Muscle of leg (tissue), 11 donors: Measurements from ENCODE around the gene ZNF83. TPM values are rescaled to one million over a fixed set of nuclear protein-coding genes. Genes with fewer than 3 reads are reported as not detected.
A peak's percentile ranks its signal among the peaks of the same experiment; 100 is the strongest.
"Not testable (repeated sequence)": the region's sequence is repeated elsewhere in the genome, so short reads cannot be mapped to it uniquely, and the experiment has no call there.

ENCODE experiments used
- DNase-seq: peaks from one replicate; pipeline ENCODE4 v3.0.0; 2013
- H3K27ac ChIP-seq: one replicate; pipeline ENCODE4 v1.5.1; 2013; ENCODE audit warnings: mild to moderate bottlenecking, low read length, control low read depth
- H3K27me3 ChIP-seq: one replicate; pipeline ENCODE4 v1.6.1; 2013; ENCODE audit warnings: low read length; ENCODE audit not compliant: control insufficient read depth, insufficient read depth
- H3K36me3 ChIP-seq: one replicate; pipeline ENCODE4 v1.6.1; 2013; ENCODE audit warnings: low read length; ENCODE audit not compliant: control insufficient read depth, insufficient read depth
- H3K4me1 ChIP-seq: one replicate; pipeline ENCODE4 v1.6.1; 2013; ENCODE audit warnings: low read length; ENCODE audit not compliant: control insufficient read depth, insufficient read depth
- H3K4me3 ChIP-seq: one replicate; pipeline ENCODE4 v1.5.1; 2013; ENCODE audit warnings: low read length, control low read depth
- H3K9me3 ChIP-seq: replicated peaks from 2 replicates; pipeline ENCODE4 v1.6.1; 2013; ENCODE audit warnings: low read depth, low read length; ENCODE audit not compliant: control insufficient read depth
- WGBS: methylation state at CpG from one replicate; pipeline ENCODE4 v1.1.5; 2013; ENCODE audit warnings: missing lambda C conversion rate; ENCODE audit not compliant: insufficient coverage; 5-methylcytosine and 5-hydroxymethylcytosine counted together
- polyA plus RNA-seq, 8 donors: library from polyadenylated mRNA; unstranded; fragments of 120-200 nt; gene quantifications; one replicate each; pipeline versions ENCODE4 v1.2.1 to v1.2.3, GENCODE V29; 2013; ENCODE audit warnings: inconsistent platforms in 1 of 8, low replicate concordance in 1 of 8; ENCODE audit not compliant: insufficient read length in 8 of 8, insufficient read depth in 1 of 8
- total RNA-seq: library from RNA; stranded (reverse); fragments of 120-200 nt; gene quantifications from one replicate; pipeline ENCODE4 v1.2.4, GENCODE V29; 2013

Gene ZNF83
- total and polyA plus RNA-seq, 9 donors = 25.6 to 53.9 (median 38.9) TPM

- H3K4me1 ChIP-seq = no peaks in the 10 kb centered on the region
- H3K36me3 ChIP-seq = peaks cover 41% of the 10 kb centered on the region
- no peaks in the 10 kb centered on the region for H3K27me3 ChIP-seq
- H3K4me3 ChIP-seq = no peak overlapping the region
- H3K27ac ChIP-seq = no peak overlapping the region
- DNase-seq = no peak
- peaks cover 6% of the 10 kb centered on the region for H3K9me3 ChIP-seq
- 92% methylated on average over 2 of the region's 5 CpGs for WGBS
These were observed 24.8 kb downstream of the ZNF83 start for GRCh38 chr19:52613299-52613906.

GRCh38 chr19:52603558-52604207, 34.5 kb downstream of the ZNF83 start:
- Histone ChIP-seq H3K4me3 (no peak overlapping the region), H3K4me1 (peaks cover 11% of the 10 kb centered on the region), H3K9me3 (no peaks in the 10 kb centered on the region), H3K27me3 (no peaks in the 10 kb centered on the region), H3K36me3 (peaks cover 5% of the 10 kb centered on the region), H3K27ac (no peak overlapping the region)
- 80% methylated on average over 3 of the region's 14 CpGs for WGBS
- peak; percentile 5 for DNase-seq

- H3K4me1 ChIP-seq = peaks cover 11% of the 10 kb centered on the region
- H3K27me3 ChIP-seq = no peaks in the 10 kb centered on the region
- H3K27ac ChIP-seq = no peak overlapping the region
- H3K9me3 ChIP-seq = no peaks in the 10 kb centered on the region
- peaks cover 5% of the 10 kb centered on the region for H3K36me3 ChIP-seq
- no peak overlapping the region for H3K4me3 ChIP-seq
- DNase-seq = no peak
- no CpG with 5 or more reads among the region's 2 CpGs for WGBS
These were observed 35.2 kb downstream of the ZNF83 start for GRCh38 chr19:52602941-52603340.

- WGBS = 58% methylated on average over 2 of the region's 3 CpGs
These were observed 36.2 kb downstream of the ZNF83 start for GRCh38 chr19:52601974-52602366.

GRCh38 chr19:52601025-52601973, 36.9 kb downstream of the ZNF83 start:
- DNase-seq = peak; percentile 94
- Histone ChIP-seq H3K36me3 (peaks cover 12% of the 10 kb centered on the region), H3K4me3 (peak overlapping the region; percentile 55), H3K27ac (peak overlapping the region; percentile 49), H3K9me3 (no peaks in the 10 kb centered on the region), H3K4me1 (peaks cover 11% of the 10 kb centered on the region), H3K27me3 (no peaks in the 10 kb centered on the region)
- WGBS = under 1% methylated on average over 56 of the region's 62 CpGs

More at GRCh38 chr19:52601974-52602366, 36.2 kb downstream of the ZNF83 start:
- H3K4me3 ChIP-seq = peak overlapping the region; percentile 55
- not testable (repeated sequence) for H3K36me3 ChIP-seq, H3K27me3 ChIP-seq, H3K9me3 ChIP-seq
- H3K4me1 ChIP-seq = peaks cover 11% of the 10 kb centered on the region
- peak; percentile 30 for DNase-seq
- H3K27ac ChIP-seq = peak overlapping the region; percentile 25

GRCh38 chr19:52600639-52601024, 37.5 kb downstream of the ZNF83 start:
- WGBS = 0% methylated on average over 5 of the region's 15 CpGs
- H3K4me3 ChIP-seq = peak overlapping the region; percentile 55
- H3K9me3 ChIP-seq = no peaks in the 10 kb centered on the region
- H3K27me3 ChIP-seq = no peaks in the 10 kb centered on the region
- H3K4me1 ChIP-seq = peaks cover 11% of the 10 kb centered on the region
- peaks cover 12% of the 10 kb centered on the region for H3K36me3 ChIP-seq
- DNase-seq = no peak
- peak overlapping the region; percentile 49 for H3K27ac ChIP-seq

GRCh38 chr19:52599241-52599640, 38.9 kb downstream of the ZNF83 start:
- 80% methylated on average over 1 of the region's 3 CpGs for WGBS
- no peak overlapping the region for H3K27ac ChIP-seq
- no peaks in the 10 kb centered on the region for H3K9me3 ChIP-seq
- no peaks in the 10 kb centered on the region for H3K27me3 ChIP-seq
- DNase-seq = no peak
- peaks cover 11% of the 10 kb centered on the region for H3K4me1 ChIP-seq
- H3K4me3 ChIP-seq = no peak overlapping the region
- H3K36me3 ChIP-seq = peaks cover 12% of the 10 kb centered on the region

- not testable (repeated sequence) for H3K4me3 ChIP-seq, H3K27ac ChIP-seq, DNase-seq, H3K27me3 ChIP-seq, H3K9me3 ChIP-seq, H3K4me1 ChIP-seq
- peaks cover 29% of the 10 kb centered on the region for H3K36me3 ChIP-seq
- 97% methylated on average over 6 of the region's 25 CpGs for WGBS
These were observed 44.7 kb downstream of the ZNF83 start for GRCh38 chr19:52593441-52593840.

GRCh38 chr19:52592301-52592700, 45.9 kb downstream of the ZNF83 start:
- no peak for DNase-seq
- Histone ChIP-seq H3K4me3 (no peak overlapping the region), H3K9me3 (no peaks in the 10 kb centered on the region), H3K27ac (no peak overlapping the region), H3K4me1 (no peaks in the 10 kb centered on the region), H3K36me3 (peaks cover 29% of the 10 kb centered on the region), H3K27me3 (no peaks in the 10 kb centered on the region)
- no CpG with 5 or more reads among the region's 3 CpGs for WGBS

- DNase-seq = peak; percentile 19
- H3K4me1 ChIP-seq = no peaks in the 10 kb centered on the region
- no peaks in the 10 kb centered on the region for H3K27me3 ChIP-seq
- H3K36me3 ChIP-seq = peaks cover 22% of the 10 kb centered on the region
- H3K4me3 ChIP-seq = no peak overlapping the region
- no CpG with 5 or more reads among the region's 5 CpGs for WGBS
- H3K9me3 ChIP-seq = no peaks in the 10 kb centered on the region
- no peak overlapping the region for H3K27ac ChIP-seq
These were observed 47.4 kb downstream of the ZNF83 start for GRCh38 chr19:52590728-52591127.
